HG02943 (cell line): ENCODE measurements around the gene ST3GAL4.

ENCODE experiments used
- ATAC-seq: cut with Tn5 transposase; IDR thresholded peaks from one replicate; pipeline ENCODE4 v1.9.1; 2021; ENCODE audit warnings: mild to moderate bottlenecking, low read depth, moderate library complexity; ENCODE audit not compliant: unreplicated experiment

Gene ST3GAL4

DNA sequence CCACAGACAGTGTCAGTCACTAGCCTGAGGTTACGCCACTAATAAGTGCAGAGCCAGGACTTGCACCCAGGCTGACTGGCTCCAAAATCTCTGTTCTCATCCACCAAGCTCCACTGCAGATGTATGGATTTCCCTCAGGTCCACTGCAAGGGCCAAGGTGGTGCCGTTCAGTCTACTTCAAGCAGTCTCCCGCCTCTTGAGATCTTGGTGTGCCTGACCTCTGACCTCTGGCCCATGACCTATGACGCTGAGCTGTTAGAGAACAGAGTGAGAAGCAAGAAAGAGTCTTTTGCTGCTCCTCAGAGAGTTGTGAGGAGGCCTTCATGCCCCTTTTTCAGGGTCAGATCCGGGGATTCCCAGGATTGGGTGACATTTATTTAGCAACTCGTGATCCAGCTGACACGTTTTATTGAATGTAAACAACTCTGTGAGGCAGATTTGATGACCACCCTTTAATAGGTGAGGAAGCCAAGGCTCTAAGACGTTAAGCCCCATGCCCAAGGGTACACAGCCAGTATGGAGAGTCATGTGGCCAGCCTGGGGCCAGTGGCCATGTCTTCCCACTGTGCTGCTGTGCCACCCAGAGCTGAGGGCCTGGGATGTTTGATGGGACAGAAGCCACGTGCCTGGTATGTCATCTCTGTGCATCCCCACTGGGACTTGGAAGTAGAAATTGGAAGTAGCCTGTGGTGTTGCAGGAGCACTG, 26.4 kb upstream of the ST3GAL4 start:
- ATAC-seq = no peak

DNA sequence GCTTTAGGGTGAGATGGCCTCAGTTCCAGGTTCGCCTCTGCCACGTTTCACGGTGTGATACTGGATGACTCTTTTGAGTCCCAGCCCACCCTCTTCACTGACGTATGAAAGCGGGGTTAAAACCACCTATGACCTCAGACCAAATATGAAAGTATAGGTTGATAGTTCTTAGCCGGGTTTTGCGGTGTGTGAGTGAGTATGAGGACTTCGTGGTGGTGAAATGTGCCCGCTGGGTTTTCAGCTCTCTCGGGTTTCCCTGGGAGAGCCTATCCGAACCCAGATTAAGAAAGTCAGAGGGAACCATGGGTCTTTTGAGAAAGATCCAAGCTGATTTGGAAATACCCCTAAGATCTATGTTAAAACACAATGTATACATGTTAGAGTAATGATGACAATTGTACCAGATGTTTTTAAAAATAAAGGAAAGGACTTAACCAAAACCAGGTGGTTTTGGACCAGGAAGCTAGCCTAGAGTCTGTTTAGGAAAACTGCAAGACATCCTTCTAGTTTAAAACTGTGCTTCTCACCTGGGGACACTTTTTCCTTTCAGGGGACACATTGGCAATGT, 25.8 kb upstream of the ST3GAL4 start:
- ATAC-seq = no peak

DNA sequence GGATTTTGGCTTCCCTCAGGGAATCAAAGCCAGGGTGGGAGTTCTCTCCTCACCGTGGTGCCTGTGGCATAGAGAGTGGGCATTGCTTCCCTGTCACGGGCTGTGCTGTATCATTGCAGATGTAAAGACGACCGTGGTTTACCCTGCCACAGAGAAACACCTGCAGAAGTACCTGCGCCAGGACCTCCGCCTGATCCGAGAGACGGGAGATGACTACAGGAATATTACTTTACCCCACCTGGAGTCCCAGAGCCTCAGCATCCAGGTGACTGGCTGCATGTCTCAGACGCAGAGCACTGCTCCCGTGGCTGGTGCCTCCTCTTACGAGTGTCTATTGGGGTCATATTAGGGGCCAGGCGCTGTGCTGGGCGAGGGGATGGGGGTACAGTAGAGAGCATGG, 24.2 kb upstream of the ST3GAL4 start:
- no peak for ATAC-seq

DNA sequence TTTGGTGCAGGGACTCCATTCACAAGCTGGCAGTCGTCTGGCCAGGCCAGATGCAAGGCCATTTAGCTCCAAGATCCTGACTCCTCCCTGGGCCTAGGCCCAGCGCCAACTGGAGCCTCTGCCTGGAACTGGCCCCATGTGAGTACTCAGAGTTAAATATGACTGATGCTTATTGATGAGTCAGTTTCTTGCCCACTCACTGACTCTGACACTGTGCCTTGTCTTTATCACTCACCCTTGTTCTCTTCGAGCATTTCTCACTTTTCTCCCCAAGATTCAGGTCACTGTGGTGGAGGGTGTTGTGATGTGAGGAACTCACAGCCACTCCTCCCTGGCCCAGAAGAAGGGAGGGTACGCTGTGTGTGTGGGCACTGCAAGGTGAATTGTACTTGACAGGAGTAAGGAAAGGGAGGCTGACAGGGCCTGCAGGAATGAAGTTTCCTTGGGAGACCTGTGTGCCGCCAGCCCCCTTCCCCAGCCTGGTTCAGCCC, 23.2 kb upstream of the ST3GAL4 start:
- ATAC-seq = no peak

DNA sequence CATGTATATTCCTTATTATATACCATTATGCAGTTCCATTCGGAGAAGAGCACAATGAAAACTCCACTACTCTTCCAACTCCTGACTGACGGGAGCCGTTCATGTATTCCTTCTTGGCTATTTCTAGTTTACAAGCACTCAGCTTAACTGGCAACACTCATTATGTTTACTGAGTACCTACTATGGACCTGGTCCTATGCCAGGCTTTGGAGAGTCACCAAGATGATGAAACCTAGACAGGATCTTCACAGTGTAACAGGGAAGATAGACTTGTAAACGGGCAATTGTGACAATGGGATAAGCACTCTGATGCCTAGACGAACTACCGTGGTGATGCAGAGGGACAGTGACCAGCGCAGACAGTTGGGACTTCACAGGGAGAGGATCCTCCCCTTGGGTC, 22.3 kb upstream of the ST3GAL4 start:
- no peak for ATAC-seq

DNA sequence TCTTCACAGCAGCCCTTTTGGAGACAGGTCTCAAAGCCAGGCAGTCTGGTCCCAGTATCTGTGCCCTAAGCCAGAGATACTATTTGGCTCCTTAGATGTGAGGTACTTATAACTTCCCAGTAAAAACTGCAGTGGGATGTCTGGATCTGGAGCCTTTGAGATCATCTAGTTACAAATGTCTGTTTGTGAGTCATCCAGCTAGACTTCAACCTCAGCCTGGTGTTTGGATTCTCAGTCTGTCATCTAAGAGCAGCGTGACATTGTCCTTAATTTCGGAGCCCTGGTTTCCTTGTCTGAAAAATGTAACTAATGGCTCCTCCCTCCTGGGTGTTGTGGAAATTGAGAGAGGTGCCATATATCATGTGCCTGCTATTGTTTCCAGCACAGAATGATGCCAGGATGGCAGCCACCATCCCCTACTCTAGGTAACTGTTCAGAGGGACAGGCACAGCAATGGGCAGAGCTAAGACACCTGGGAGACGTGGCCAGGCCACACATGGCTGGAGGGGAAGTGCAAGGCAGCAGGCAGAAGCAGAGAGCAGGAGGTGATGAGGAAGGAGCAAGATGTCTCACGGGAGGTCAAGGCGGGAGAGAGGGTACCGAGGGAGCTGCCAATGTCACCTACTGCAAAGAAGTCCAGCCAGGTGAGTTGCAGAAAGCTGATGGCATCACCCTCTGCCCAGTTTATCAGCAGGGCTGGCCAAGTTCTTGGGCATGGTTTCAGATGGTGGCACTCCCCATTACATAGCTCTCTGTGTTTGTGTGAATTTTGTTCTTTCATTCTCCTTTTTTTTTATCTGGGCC, 20.6 kb upstream of the ST3GAL4 start:
- ATAC-seq = no peak

DNA sequence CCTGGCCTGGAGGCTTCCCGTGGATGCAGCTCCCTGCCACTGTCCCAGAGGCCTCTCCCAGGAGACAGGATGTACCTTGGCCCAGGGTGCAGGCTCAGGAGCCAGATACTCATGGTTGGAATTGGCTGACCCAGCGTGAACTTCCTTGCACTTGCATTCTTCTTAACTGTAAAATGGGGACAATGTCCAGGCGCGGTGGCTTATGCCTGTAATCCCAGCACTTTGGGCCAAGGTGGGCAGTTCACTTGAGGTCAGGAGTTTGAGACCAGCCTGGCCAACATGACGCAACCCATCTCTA, 20.1 kb upstream of the ST3GAL4 start:
- no peak for ATAC-seq

DNA sequence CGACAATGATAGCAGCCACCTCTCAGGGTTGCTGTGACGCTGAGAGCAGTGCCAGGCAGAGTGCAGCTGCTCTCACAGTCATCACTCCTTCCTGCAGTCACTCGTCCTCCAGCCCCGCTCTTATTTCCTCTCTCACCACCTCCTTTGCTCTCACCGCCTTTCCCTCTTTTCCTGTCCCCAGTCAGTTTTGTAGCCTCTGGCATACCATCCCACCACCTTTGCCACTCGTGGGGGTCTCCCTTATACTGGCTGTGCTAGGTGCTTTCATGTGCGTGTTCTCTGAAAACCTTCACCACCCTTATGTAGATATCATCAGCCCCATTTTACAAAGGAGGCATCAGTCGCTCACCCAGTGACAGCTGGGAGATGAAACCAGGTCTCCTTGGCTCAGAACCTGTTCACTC, 19.3 kb upstream of the ST3GAL4 start:
- ATAC-seq = no peak

DNA sequence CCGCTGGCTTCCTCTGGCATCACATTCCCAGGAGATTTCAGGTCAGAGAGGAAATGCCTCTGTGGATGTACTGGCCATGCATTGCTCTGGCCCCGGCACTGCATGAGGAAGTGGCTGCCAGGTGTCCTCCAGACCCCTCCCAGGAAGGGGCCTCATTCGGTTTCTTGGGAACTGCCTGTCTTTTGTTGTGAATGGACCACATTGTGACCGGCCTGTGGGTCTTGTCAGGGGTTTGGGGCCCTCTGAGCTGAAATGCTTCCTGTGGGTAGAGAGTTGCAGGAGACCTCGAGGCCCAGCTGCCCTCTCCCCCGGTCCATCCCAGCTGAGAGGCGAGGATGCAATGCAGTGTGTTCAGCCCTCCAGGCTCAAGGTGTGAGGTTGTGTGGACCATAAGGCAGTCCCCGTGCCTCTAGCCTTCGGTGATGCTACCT, 18.8 kb upstream of the ST3GAL4 start:
- ATAC-seq = no peak

DNA sequence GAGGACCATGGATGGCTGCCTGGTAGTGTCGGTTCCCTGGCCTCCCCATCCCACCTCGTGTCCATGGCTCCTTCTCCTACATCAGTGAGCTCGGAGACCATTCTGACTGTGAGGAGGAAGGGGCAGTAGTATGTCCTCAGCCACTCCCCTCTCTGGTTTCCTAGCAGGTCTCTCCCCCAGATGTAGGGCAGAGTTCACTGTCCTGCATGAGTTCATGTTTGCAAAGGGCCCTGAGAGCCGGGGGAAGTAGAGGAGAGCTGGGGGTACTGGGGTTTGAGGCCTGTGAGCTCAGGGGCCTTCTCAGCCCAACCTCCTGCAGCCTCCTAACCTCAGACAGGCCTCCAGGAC, 18.4 kb upstream of the ST3GAL4 start:
- ATAC-seq = no peak

DNA sequence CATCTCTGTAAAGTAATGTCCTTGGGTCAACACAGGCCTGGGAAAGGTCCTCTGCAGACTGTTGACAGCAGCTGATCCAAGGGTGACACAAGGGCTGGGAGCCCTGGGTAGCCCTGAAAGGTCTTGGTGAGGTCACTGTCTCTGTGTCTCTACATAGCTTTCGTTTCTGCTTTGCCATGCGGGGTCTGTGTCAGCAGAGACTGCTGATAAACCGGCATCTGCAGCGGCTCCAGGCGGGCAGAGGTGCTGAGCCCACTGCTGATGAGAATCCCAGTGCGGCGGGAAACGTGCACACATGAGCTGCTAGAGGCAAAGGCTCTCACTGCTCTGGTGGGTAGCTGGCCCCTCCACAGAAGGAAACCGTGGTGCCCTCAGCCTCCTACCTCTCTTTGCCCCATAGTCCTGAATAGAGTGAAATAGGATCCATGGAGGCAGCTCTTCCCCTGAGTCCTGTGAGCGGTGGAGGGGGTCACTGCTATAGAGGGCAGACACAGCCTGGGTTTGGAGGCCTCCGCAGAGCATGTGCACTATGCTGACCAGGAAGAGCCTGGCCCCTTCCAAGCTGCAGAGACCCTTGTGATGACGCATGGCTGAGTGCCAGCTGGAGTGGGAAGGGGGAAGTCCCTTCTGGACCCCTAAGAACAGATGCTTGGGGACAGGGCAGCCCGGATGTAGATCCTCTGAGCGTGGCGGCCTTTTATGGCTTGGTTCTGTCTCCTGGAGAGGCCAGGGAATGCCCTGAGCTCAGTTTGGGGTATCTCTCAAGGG, 17.8 kb upstream of the ST3GAL4 start:
- ATAC-seq = no peak

DNA sequence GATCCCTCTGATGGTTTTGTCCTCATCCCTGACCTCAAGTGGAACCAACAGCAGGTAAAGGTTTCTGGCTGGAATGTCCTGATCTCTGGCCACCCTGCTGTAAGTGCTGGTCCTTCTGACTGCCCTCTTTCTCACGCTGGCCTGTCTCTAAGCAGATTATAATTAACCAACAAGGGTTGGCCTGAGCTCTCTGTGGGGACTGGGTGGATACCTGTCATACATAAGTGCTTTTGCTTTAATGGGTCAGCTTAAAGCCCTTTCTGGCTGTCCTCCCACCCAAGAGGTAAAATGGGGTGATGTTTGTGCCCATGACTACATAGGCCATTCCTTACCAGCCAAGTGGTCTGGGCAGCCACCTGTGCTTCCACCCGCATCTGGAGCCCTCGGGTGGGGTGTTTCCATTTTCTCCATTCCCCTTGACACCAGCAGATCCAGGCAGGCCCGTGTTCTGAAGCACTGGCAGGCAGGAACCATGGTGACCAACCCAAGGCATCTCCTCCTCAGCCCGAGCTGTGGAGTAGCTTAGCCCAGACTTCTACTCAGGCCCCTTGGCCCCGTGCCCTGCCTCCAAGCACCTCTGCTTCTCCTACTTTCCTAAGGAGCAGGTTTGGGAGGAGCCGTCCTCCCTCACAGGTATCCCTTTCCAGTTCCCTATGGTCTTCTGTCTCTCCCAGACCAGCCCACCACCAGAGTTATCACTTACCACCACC, 17.0 kb upstream of the ST3GAL4 start:
- no peak for ATAC-seq

DNA sequence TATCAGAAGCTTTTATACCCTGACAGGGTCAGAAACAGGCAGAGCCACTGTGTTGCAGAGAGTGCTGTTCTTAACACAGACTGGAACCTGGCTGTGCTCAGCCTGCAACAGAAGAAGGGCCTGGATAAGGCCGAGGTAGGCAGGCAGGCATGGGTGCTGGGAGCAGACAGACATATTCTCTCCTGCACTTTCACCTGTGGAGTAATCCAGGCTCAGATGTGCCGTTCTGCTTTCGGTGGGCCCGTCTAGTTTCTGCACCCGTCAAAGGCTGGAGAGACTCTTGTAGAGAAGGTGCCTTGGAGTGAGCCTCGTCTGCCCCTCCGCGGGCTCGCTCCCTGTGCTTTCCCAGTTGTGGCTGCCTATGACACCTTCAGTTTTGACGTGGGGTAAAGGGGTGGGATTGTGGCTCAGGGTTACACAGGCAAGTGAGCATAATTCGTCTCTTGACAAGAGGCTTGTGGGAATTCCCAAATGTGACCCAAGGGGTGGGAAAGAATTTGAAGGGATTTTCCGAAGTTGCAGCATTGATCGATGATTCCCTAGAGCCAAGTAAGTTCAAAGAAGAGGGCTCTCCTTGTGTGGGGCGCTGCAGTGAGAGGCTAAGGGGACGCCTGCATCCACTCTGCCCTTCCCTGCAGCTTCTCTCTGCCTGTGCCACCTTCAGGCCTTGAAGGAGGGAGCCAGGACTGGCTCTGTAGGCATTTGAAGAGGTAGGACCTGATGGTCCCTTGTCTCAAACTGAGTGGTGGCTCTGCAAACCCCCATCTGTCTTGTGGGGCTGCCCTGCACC, 16.2 kb upstream of the ST3GAL4 start:
- ATAC-seq = no peak

DNA sequence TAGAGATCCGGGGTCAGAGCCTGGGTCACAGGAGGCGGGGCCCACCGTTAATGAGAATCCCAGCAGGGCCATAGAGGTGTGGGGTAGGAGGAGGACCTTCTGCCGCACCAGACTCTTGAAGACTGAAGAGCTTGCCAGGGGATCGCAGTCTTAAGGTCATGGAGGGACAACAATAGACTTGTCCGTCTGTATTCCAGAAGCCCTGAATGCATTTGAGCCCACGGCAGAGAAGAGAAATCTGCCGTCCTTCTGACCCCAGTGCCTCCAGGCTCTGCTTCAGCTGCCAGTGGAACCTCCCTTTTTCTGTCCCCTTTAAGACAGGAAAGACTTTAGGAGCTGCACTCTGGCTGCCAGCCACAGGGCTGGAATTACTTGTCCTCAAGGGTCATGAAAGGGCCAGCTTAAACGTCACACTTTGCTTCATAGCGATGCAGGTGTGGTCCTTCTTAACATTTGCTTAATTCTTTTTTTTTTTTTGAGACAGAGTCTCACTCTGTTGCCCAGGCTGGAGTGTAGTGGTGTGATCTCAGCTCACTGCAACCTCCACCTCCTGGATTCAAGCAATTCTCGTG, 15.5 kb upstream of the ST3GAL4 start:
- ATAC-seq = no peak

DNA sequence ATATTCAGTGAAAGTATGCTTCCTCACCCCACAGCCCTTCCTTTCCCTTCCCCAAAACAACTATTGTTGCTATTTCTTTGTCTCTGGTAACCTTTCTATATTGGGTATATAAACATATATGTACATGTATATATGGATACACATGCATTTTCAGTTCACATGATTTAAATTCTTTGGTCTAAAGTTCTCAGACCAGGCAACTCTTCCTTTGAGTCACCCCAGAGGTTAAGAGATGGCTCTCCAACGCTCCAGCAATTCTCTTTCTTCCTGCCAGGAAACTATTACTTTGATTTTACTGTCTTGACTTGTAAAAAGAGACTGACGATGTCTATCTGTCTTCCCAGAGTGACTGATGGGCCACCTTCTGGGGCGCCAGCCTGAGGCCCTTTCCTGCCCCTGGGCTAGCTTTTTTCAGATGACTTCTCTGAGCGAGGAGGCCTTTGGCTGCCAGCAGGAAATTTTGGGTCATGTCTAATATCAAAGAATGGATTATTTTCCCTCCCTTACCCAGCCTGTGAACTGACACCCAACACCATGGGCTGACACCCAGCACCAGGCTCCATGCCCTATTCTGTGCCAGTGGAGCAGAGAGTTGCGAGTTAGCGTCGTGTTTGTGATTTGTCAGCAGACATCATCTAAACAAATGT, 14.4 kb upstream of the ST3GAL4 start:
- no peak for ATAC-seq

DNA sequence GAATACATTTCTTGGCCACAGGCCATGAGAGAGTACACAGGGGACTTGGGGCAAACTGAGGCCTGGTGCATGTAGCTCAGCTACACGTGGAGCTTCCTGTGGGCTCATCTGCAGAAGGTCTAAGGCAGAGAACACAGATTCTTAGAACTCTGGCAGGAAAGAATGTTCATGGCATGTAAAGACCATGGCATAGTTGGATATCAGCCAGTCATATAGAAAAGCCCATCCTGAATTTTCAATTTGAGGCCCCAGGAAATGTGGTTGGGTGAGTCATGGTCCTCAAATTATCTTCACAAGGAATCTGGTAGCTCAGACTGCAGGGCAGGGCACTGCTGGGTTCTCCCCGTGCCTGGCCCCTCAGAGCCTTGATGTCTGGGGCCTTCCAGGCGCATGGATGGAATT, 13.7 kb upstream of the ST3GAL4 start:
- no peak for ATAC-seq

DNA sequence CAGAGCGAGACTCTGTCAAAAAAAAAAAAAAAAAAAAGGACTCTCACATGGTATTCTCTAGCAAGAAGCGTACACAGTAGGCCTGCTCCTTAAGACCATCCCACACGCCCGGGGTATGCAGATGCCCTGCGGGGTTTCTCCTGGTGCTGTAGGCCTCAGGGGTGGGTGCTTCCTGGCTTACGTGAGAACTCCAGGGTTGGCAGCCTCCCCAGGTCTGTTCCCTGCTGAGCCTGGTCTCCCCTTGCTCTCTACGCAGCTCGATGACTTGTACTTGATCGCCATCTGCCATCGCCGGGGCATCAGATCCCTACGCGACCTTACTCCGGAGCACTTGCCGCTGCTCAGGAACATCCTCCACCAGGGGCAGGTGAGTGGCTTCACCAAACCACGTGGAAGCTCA, 12.4 kb upstream of the ST3GAL4 start:
- ATAC-seq = no peak

DNA sequence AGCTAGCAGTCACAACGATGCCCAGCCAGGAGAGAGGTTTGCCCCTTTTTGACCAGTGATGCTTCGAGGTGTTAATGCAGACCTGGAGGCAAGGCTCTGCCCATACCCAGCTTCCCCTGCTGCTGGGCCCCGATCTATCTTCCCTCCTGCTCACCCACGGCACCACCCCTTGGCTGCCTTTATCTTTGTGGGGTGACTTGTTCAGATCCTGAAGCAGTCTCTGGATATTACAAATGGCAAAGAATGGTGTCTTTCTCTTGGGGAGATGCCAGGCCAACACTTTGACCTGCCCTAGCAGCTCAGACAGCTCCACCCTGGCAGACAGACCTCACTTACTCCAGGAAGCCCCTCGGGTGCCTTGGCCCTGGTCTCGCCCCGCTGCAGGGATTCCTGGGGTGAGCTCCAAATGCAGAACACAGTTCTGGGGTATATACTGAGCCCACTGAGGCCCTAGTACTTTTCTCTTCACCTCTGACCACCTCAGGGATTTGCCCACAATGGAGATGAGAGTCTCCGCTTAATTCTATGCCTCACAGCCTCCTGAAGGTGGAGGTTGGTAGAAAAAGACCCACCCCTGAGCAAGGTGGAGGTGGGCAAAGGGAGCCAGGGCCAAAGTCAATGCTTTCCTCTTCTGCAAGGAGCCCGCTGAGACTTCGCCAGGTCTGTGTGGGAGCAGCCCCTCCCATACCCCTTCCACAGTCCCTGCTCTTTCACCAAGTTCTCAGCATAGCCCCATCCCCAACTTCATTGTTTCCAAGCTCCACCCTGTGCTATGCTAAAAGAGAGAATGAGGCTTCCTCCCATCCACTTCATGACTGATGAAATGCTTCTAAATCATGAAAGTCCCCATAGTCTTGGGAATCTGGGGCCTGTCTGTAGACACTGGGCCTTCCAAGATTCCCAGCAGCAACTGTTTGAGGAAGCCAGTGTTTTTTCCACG, 11.1 kb upstream of the ST3GAL4 start:
- ATAC-seq = no peak
